Measurements from ENCODE around the gene ZCCHC4.

DNA sequence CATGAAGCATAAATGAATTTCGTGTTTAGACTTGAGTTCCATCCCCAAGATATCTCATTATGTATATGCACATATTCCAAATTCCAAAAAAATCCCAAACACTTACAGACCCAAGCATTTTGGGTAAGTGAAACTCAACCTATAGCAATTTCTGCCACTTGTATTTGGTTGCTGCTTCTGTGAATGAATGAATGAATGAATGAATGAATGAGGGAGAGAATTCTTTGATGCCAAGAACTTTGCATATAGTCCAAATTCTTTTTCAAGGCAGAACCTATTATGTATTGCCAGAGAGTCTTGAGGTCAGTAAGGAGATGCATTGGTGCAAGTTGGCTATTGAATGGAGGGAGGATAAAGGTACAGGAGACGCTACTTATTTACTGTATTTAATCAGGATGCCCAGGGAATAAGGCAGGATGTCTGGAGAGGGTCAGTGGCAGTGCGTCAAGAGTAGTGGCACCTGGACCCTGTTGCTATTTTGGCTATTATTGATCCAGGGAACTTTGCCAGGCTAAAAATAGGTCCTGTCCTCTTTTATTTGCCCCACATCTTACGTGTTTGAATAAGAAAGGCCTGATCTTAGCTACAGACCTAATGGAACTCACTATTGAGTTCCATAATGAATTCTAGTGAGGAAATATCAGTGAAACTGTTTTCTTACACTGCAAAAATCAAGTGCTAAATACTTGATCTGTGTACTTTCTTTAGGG lies 98.4 kb downstream of the ZCCHC4 start:
- TF ChIP-seq, protein P1, sequence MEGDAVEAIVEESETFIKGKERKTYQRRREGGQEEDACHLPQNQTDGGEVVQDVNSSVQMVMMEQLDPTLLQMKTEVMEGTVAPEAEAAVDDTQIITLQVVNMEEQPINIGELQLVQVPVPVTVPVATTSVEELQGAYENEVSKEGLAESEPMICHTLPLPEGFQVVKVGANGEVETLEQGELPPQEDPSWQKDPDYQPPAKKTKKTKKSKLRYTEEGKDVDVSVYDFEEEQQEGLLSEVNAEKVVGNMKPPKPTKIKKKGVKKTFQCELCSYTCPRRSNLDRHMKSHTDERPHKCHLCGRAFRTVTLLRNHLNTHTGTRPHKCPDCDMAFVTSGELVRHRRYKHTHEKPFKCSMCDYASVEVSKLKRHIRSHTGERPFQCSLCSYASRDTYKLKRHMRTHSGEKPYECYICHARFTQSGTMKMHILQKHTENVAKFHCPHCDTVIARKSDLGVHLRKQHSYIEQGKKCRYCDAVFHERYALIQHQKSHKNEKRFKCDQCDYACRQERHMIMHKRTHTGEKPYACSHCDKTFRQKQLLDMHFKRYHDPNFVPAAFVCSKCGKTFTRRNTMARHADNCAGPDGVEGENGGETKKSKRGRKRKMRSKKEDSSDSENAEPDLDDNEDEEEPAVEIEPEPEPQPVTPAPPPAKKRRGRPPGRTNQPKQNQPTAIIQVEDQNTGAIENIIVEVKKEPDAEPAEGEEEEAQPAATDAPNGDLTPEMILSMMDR (IDR thresholded peaks at IDR 0.05) = no peak
- no peak for TF ChIP-seq POLR2A (IDR thresholded peaks at IDR 0.05)

All from esophagus squamous epithelium (tissue), 4 donors.